Measurements from ENCODE around the gene KRT82. TPM values are rescaled to one million over a fixed set of nuclear protein-coding genes. Genes with fewer than 3 reads are reported as not detected.
A peak's percentile ranks its signal among the peaks of the same experiment; 100 is the strongest.

Gene KRT82
- total RNA-seq, 4 donors from 2014 or later = 1.3 to 40.7 (median 7.6) TPM

DNA sequence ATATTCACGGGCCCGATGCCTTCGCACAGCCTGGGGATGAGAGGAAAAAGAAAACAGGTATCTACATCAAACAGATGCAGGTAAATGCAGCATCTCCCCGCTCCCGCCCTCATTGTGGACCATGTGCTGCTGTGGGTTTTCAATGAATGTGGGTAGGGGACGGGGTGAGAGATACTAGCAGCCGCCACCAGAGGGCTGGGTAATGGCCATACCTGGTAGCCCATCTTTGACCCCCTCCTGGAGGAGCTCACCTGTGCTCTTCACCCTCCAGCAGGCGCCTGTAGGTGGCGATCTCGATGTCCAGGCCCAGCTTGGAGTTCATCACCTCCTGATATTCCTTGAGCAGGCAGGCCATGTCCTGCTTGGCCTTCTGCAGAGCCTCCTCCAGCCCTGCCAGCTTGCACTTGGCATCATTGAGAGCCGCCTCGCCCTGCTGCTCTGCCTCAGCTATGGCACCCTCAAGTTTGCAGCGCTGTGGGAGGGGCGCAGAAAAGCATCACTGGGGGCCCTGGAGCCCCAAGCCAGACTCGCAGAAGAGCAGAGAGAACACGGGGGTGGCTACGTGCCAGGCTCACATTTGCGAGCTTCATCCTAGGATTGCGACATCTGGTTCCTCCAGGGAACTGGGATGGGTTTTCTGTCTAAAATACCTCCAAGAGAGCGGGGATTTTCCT is 10.2 kb downstream of the KRT82 start:
- Histone ChIP-seq H3K27me3 (peaks cover 13% of the 10 kb centered on the region), H3K4me3 (no peak overlapping the region), H3K9me3 (no peaks in the 10 kb centered on the region), H3K4me1 (peaks cover 23% of the 10 kb centered on the region), H3K27ac (no peak overlapping the region), H3K36me3 (no peaks in the 10 kb centered on the region)
- 53% methylated on average over 15 of the region's 20 CpGs for WGBS
- DNase-seq (ENCODE audit: low spot score in 2 of 2) = peak in 1 of 2 donors; percentile 66
- no peak for TF ChIP-seq POLR2AphosphoS5 (IDR thresholded peaks at IDR 0.05)
- TF ChIP-seq, protein P1, sequence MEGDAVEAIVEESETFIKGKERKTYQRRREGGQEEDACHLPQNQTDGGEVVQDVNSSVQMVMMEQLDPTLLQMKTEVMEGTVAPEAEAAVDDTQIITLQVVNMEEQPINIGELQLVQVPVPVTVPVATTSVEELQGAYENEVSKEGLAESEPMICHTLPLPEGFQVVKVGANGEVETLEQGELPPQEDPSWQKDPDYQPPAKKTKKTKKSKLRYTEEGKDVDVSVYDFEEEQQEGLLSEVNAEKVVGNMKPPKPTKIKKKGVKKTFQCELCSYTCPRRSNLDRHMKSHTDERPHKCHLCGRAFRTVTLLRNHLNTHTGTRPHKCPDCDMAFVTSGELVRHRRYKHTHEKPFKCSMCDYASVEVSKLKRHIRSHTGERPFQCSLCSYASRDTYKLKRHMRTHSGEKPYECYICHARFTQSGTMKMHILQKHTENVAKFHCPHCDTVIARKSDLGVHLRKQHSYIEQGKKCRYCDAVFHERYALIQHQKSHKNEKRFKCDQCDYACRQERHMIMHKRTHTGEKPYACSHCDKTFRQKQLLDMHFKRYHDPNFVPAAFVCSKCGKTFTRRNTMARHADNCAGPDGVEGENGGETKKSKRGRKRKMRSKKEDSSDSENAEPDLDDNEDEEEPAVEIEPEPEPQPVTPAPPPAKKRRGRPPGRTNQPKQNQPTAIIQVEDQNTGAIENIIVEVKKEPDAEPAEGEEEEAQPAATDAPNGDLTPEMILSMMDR (IDR thresholded peaks at IDR 0.05) = peak in 1 of 2 donors; percentile 34

DNA sequence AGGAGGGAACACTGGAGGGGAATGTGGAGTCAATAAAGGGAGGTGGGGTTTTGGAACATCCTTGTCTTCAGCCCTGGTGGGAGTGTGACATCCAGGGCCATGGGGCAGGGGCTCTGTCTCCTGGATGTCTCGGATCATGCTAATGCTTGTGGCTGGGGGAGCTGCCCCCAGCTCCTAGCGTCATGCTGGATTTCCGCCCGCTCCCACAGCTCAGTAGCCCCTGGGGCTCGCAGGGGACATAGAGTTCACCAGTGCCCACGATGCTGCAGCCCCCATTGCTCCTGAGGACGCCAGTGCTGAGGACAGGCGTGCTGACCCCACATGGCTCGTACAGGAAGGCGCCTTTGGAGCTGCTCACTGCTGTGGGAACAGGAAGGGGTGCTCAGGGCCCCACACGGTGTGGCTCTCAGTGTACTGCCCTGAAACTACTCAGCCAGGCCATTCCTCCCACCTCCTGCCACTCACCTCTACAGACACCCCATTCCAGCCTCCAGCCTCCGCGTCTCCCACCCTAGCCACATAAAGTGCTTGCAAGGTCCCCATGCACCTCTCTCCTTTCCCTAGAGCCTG is 11.2 kb downstream of the KRT82 start:
- Histone ChIP-seq H3K27ac (no peak overlapping the region), H3K4me1 (peaks cover 32% of the 10 kb centered on the region), H3K9me3 (no peaks in the 10 kb centered on the region), H3K4me3 (no peak overlapping the region), H3K27me3 (peaks cover 9% of the 10 kb centered on the region), H3K36me3 (no peaks in the 10 kb centered on the region)
- TF ChIP-seq, protein P1 (IDR thresholded peaks at IDR 0.05) = no peak
- no peak for TF ChIP-seq EP300 (IDR thresholded peaks at IDR 0.05)
- no peak for TF ChIP-seq POLR2A (IDR thresholded peaks at IDR 0.05)
- TF ChIP-seq POLR2AphosphoS5 (IDR thresholded peaks at IDR 0.05) = no peak
- WGBS = 89% methylated on average over 12 of the region's 13 CpGs
- DNase-seq (ENCODE audit: low spot score in 2 of 2) = no peak

DNA sequence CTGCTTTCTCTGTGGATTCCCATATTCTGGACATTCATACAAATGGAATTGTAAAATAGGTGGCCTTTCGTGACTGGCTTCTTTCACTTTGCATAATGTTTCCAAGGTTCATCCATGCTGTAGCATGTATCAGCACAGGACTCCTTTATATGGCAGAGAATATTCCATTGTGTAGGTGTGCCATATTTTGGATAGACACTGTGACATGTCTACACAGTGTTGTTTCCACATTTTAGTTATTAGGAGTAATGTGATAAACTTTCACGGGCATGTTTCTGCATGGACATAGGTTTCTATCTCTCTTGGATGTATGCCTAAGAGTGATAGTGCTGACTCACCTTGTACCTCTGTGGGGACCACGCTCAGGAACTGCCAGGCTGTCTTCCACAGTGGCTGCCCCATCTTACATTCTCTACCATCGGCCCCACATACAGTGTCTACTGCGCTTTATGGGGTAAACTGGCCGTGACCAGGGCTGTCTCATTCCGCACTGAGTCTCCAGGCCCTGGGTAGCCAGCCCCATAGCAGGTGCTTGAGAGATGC is 13.6 kb downstream of the KRT82 start:
- no peak for TF ChIP-seq POLR2A (IDR thresholded peaks at IDR 0.05)
- TF ChIP-seq EP300 (IDR thresholded peaks at IDR 0.05) = no peak
- TF ChIP-seq POLR2AphosphoS5 (IDR thresholded peaks at IDR 0.05) = no peak
- TF ChIP-seq, protein P1 (IDR thresholded peaks at IDR 0.05) = no peak
- Histone ChIP-seq H3K36me3 (no peaks in the 10 kb centered on the region), H3K27ac (no peak overlapping the region), H3K4me3 (no peak overlapping the region), H3K27me3 (no peaks in the 10 kb centered on the region), H3K4me1 (peaks cover 53% of the 10 kb centered on the region), H3K9me3 (no peaks in the 10 kb centered on the region)
- no peak for DNase-seq (ENCODE audit: low spot score in 2 of 2)
- WGBS = 82% methylated on average over 7 of the region's 7 CpGs

DNA sequence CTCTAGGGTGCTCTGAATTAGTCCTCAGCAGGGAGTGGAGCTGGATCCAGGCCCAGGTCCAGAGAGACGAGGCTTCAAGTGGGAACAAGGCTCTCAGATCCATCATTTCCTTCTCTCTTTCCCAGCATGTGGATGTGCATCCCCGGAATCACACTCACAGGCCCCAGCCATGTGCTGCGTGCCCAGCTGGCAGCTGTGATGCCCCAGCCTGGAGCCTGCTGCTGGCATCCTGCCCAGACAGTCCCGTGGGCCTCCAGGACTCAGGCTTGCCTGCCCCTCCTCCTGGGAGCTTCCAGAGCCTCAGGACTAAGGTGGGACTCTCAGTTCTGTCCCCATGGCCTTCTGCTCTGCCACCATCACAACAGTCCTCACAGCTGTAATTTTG is 14.5 kb downstream of the KRT82 start:
- no peaks in the 10 kb centered on the region for H3K9me3 ChIP-seq
- WGBS = 17% methylated on average over 4 of the region's 4 CpGs
- peak overlapping the region; percentile 1 for H3K27ac ChIP-seq
- H3K4me3 ChIP-seq = no peak overlapping the region
- no peak for DNase-seq (ENCODE audit: low spot score in 2 of 2)
- no peaks in the 10 kb centered on the region for H3K36me3 ChIP-seq
- TF ChIP-seq, protein P1 (IDR thresholded peaks at IDR 0.05) = no peak
- TF ChIP-seq POLR2A (IDR thresholded peaks at IDR 0.05) = no peak
- no peak for TF ChIP-seq POLR2AphosphoS5 (IDR thresholded peaks at IDR 0.05)
- no peak for TF ChIP-seq EP300 (IDR thresholded peaks at IDR 0.05)
- no peaks in the 10 kb centered on the region for H3K27me3 ChIP-seq
- H3K4me1 ChIP-seq = peaks cover 53% of the 10 kb centered on the region

Measured in suprapubic skin (tissue), 4 donors.